Retinal pigment epithelial cell (primary cell): ENCODE results near the gene RGS7BP.

ENCODE experiments used
- DNase-seq: peaks from one replicate; pipeline ENCODE4 v3.0.0-alpha.2; 2010; ENCODE audit warnings: low read depth
- H3K4me3 ChIP-seq: 2 replicates; pipeline ENCODE4 v1.5.1; 2011; ENCODE audit warnings: mild to moderate bottlenecking, low read length, control low read depth, moderate library complexity
- TF ChIP-seq, protein P1 (sequence below): conservative IDR thresholded peaks from 2 replicates; pipeline ENCODE4 v1.5.1; 2011; ENCODE audit warnings: low read depth, low read length, control low read depth, inconsistent platforms

The RGS7BP gene

DNA sequence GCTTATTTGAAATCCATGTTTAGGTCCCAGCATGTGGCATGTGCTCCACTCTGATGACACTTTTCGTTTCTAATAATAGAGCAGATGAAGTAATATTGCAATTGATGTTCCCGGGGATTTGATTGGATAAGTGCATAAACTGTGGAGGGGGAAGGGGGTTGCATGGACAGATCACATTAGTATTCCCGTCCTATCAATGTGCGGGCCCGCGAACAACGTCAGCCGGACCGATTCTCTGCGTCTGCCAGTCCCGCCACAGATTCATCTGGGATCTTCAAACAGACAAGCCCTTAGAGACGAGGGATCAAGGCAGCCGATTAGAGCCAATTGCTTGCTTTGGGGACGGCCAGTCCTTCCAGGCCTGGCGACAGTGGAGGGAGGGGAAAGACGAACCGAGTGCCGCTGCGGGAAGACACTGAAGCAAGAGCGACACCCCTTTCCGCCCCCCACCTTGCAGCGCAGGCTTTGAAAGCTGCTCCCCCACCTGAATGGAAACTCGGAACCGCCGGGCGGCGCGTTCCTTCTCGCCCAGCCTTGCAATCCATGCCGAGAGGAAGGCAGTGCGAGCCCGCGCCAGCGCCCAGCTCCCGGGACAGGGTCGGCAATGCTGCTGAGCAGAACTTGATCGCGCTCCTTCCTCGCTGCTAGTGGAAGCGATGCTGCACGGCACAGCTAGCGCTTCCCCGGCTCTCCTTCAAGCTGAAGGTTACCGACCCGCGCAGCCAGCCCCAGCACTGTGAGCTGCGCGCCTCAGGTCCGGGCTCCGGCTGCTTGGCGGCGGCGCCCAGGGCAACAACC, at the start of gene RGS7BP:
Gene RGS7BP (plus strand): TSS at position 247 of the 798 bp plus-strand sequence. CDS start 610 bp downstream, outside the sequence.
- H3K4me3 ChIP-seq: peak within 1 kb of the TSS; percentile 73
- TF ChIP-seq, protein P1, sequence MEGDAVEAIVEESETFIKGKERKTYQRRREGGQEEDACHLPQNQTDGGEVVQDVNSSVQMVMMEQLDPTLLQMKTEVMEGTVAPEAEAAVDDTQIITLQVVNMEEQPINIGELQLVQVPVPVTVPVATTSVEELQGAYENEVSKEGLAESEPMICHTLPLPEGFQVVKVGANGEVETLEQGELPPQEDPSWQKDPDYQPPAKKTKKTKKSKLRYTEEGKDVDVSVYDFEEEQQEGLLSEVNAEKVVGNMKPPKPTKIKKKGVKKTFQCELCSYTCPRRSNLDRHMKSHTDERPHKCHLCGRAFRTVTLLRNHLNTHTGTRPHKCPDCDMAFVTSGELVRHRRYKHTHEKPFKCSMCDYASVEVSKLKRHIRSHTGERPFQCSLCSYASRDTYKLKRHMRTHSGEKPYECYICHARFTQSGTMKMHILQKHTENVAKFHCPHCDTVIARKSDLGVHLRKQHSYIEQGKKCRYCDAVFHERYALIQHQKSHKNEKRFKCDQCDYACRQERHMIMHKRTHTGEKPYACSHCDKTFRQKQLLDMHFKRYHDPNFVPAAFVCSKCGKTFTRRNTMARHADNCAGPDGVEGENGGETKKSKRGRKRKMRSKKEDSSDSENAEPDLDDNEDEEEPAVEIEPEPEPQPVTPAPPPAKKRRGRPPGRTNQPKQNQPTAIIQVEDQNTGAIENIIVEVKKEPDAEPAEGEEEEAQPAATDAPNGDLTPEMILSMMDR: no peak
- DNase-seq: no peak

DNA sequence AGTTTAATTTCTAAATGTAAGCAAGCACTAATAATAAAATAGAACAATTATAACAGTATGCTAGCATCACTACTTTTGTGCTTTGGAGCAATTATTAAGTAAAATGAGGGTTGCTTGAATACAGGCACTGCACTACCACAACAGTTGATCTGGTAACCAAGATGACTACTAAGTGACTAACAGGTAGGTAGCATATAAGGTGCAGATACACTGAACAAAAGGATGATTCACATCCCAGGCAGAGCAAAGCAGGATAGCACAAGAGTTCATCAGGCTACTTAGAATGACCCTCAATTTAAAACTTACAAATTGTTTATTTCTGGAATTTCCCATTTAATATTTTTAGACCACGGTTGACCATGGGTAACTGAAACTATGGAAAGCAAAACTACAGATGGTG, 48.0 kb upstream of the RGS7BP start:
- DNase-seq: no peak
- TF ChIP-seq, protein P1: no peak
- no peak overlapping the region for H3K4me3 ChIP-seq

DNA sequence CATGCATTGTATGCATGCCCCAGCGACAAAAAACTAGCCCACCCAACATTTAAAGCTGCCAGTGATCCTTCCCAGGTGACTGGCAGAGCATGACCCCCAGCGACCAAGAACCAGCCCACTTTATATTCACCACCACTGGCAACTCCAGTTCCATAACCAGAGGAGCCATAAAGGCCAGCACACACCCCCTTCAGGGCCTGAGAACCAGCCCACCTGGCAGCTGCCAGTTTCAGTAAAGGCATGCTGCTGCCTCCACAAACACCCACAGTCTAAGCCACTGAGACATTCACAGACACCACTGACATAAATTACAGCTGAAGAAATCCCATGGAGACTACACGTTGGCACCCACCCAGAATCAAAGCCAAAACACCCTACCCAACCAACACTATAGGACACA, 46.9 kb upstream of the RGS7BP start:
- TF ChIP-seq, protein P1: no peak
- H3K4me3 ChIP-seq: no peak overlapping the region
- DNase-seq: no peak

DNA sequence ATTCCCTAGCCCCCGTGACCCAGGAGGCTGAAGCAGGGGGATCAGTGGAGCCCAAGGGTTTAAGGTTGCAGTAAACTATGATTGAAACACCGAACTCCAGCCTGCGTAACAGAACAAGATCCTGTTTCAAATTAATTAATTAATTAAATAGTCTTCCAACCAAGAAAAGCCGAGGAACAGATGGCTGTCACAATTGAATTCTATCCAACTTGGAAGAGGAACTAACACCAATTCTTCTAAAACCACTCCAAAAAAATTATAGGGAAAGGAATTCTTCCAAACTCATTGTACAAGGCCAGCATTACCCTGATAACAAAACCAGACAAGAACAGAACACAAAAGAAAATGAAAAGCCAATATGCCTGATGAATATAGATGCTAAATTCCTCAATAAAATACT, 43.4 kb upstream of the RGS7BP start:
- no peak for DNase-seq
- H3K4me3 ChIP-seq: no peak overlapping the region
- TF ChIP-seq, protein P1: no peak

DNA sequence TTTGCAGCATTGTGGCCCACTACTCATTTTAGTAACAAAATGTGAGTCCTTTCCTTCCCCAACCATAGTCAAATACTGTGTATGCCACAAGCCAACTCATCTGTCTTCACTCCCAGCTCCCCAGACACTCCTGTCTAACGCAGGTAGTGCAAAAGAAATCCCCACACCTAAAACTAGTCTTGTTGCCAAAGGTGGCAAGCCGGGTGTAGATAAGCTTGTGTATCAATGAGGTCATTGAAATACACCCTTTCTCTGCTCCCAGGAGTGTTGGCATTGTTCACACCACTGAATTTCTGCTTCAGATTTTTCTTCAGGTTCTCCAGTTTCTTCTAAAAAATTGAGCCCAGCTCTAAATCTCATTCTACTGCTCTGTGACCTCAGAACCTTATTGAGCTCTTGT, 19.7 kb upstream of the RGS7BP start:
- TF ChIP-seq, protein P1: no peak

DNA sequence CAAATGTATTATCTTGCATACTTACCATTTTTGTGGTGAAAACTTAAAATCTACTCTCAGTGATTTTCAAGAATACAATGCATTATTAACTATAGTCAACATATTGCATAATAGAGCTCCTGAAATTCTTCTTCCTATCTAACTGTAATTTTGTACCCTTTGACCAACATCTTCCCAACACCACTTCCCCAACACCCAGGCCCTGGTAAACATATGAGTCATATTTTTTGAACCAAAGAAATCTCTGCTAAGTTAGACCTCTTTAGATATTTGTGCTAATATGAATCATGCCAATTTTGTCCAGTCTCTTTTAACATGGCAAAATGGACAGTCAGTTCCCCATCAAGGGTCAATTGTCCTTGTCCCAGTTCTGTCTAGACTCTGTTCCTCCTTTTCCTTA, 18.5 kb upstream of the RGS7BP start:
- TF ChIP-seq, protein P1: no peak
- DNase-seq: no peak
- no peak overlapping the region for H3K4me3 ChIP-seq

More for the DNA sequence above, 19.7 kb upstream of the RGS7BP start:
- no peak for DNase-seq
- H3K4me3 ChIP-seq: no peak overlapping the region

DNA sequence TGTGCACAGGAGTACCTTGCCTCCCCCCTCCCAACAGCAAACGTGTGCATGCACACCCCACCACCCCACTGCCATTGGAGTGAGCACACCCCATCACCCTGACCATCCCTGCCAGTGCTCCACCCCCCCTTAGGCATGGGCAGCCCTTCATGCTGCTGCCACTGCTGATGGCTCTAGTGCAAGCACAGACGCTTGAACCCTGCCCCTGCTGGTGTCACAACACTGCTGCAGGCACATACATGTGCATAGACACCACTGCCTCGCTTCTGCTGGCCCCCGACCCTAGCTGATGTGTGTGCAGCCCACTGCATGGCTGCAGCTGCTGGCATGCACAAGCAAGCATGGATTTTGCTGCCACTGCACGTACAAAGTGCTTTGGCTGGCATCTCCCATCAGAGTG, 16.0 kb upstream of the RGS7BP start:
- no peak overlapping the region for H3K4me3 ChIP-seq
- TF ChIP-seq, protein P1: no peak
- DNase-seq: no peak
